B cell (primary cell): Measurements from ENCODE around the gene SYCE3. TPM values are rescaled to one million over a fixed set of nuclear protein-coding genes. Genes with fewer than 3 reads are reported as not detected.

ENCODE experiments used
- ATAC-seq: fragments of 200-7000 bp; cut with Tn5 transposase; one replicate; pipeline ENCODE4 v1.10.0; 2021; ENCODE audit warnings: low read depth, mild to moderate bottlenecking, moderate number of reproducible peaks, moderate library complexity
- CTCF ChIA-PET: fragments of 350-600 bp; sonication (Branson Sonifier 250); formaldehyde crosslinking; loops from one replicate; lab custom pipeline; 2021; ENCODE audit warnings: antibody characterized with exemption, inconsistent platforms; lab: Charles Lee
- POLR2A ChIA-PET: fragments of 350-600 bp; sonication (Branson Sonifier 250); formaldehyde crosslinking; loops from one replicate; lab custom pipeline; 2021; ENCODE audit warnings: antibody characterized with exemption; lab: Charles Lee
- DNase-seq: peaks from one replicate; pipeline ENCODE4 v3.0.0; 2013
- H2AFZ ChIP-seq: 2 replicates; pipeline ENCODE4 v1.6.1; 2012; ENCODE audit warnings: mild to moderate bottlenecking, low read depth, low read length; ENCODE audit not compliant: insufficient read depth, poor library complexity, severe bottlenecking
- H3K27ac ChIP-seq, 2 donors: 1 replicate in 1 of 2; 2 replicates in 1 of 2; pipeline ENCODE4 v1.5.1; 2012 to 2013; ENCODE audit warnings: low read length in 2 of 2, mild to moderate bottlenecking in 2 of 2, moderate library complexity in 1 of 2
- H3K27me3 ChIP-seq, 4 experiments: fragments of 200-600 bp in 1 of 4; sonication (generic) in 1 of 4; replicated peaks in 1 of 4; 1 replicate in 2 of 4; 2 replicates in 2 of 4; pipeline versions ENCODE4 v1.6.1 to v1.7.0; 2013 to 2016; ENCODE audit warnings: low read length in 3 of 4, mild to moderate bottlenecking in 2 of 4, mixed read lengths in 1 of 4, moderate library complexity in 1 of 4; ENCODE audit not compliant: insufficient read depth in 4 of 4, control insufficient read depth in 3 of 4; ENCODE audit errors: control extremely low read depth in 1 of 4
- H3K36me3 ChIP-seq, 2 experiments: replicated peaks in 1 of 2; 1 replicate in 1 of 2; 2 replicates in 1 of 2; pipeline versions ENCODE4 v1.6.1 to v1.7.1; 2013; ENCODE audit warnings: low read length in 1 of 2; ENCODE audit not compliant: insufficient read depth in 2 of 2, control insufficient read depth in 1 of 2; ENCODE audit errors: control extremely low read depth in 1 of 2, extremely low read depth in 1 of 2
- H3K4me1 ChIP-seq, 2 donors: fragments of 200-600 bp in 1 of 2; sonication (generic) in 1 of 2; 1 replicate in 1 of 2; 2 replicates in 1 of 2; pipeline versions ENCODE4 v1.5.1 to v1.6.1; 2013 to 2017; ENCODE audit warnings: low read length in 2 of 2; ENCODE audit not compliant: control insufficient read depth in 2 of 2, insufficient read depth in 2 of 2
- H3K4me2 ChIP-seq: replicated peaks from 2 replicates; pipeline ENCODE3; 2012; ENCODE audit warnings: mild to moderate bottlenecking, low read depth, low read length; ENCODE audit not compliant: poor library complexity, severe bottlenecking
- H3K4me3 ChIP-seq, 5 experiments: fragments of 200-600 bp in 1 of 5; sonication (generic) in 1 of 5; 1 replicate in 3 of 5; 2 replicates in 2 of 5; pipeline versions ENCODE4 v1.5.1 to v1.7.0; 2011 to 2016; ENCODE audit warnings: low read length in 4 of 5, mild to moderate bottlenecking in 4 of 5, low read depth in 2 of 5, control low read depth in 1 of 5, moderate library complexity in 1 of 5; ENCODE audit not compliant: insufficient read depth in 1 of 5; ENCODE audit errors: control extremely low read depth in 1 of 5, extremely low read depth in 1 of 5
- H3K79me2 ChIP-seq: fragments of 200-600 bp; sonication (generic); one replicate; pipeline ENCODE4 v1.6.0; 2016; ENCODE audit warnings: low read length; ENCODE audit not compliant: control insufficient read depth, insufficient read depth
- H3K9ac ChIP-seq: fragments of 200-600 bp; sonication (generic); 2 replicates; pipeline ENCODE4 v1.6.1; 2017; ENCODE audit warnings: mild to moderate bottlenecking, low read length, moderate library complexity
- H3K9me3 ChIP-seq, 3 donors: one replicate each; pipeline versions ENCODE4 v1.6.1 to v1.7.1; 2013; ENCODE audit warnings: low read length in 2 of 3; ENCODE audit not compliant: control insufficient read depth in 2 of 3, insufficient read depth in 1 of 3; ENCODE audit errors: control extremely low read depth in 1 of 3
- H4K20me1 ChIP-seq: 2 replicates; pipeline ENCODE4 v1.6.0; 2012; ENCODE audit warnings: mild to moderate bottlenecking, low read length; ENCODE audit not compliant: insufficient read depth, control insufficient read depth, poor library complexity, severe bottlenecking
- H3K27ac Mint-ChIP-seq: one replicate; pipeline ENCODE4 v1.8.0; 2021; ENCODE audit warnings: mixed read lengths
- H3K27me3 Mint-ChIP-seq: one replicate; pipeline ENCODE4 v1.8.0; 2021; ENCODE audit warnings: mixed read lengths
- H3K4me1 Mint-ChIP-seq: one replicate; pipeline ENCODE4 v1.8.0; 2021; ENCODE audit warnings: mixed read lengths
- H3K4me3 Mint-ChIP-seq: one replicate; pipeline ENCODE4 v1.8.0; 2021; ENCODE audit warnings: mixed read lengths
- H3K9me3 Mint-ChIP-seq: one replicate; pipeline ENCODE4 v1.8.0; 2022; ENCODE audit warnings: mixed read lengths; ENCODE audit not compliant: insufficient read depth
- EZH2 ChIP-seq: IDR thresholded peaks from 2 replicates; pipeline ENCODE4 v1.6.1; 2012; ENCODE audit warnings: borderline replicate concordance, low read depth, mild to moderate bottlenecking, moderate library complexity, low read length; ENCODE audit not compliant: insufficient read depth, poor library complexity, severe bottlenecking
- WGBS: methylation state at CpG from one replicate; pipeline ENCODE4 v1.1.5; 2013; ENCODE audit warnings: missing lambda C conversion rate; ENCODE audit not compliant: insufficient coverage; 5-methylcytosine and 5-hydroxymethylcytosine counted together
- intact Hi-C: fragments of 100-400 bp; cut with micrococcal nuclease; formaldehyde crosslinking; loops from one replicate; pipeline ENCODE4 v1.10.0; 2022
- polyA plus RNA-seq: library from polyadenylated mRNA; depleted of rRNA; stranded (reverse); fragments of >200 nt; gene quantifications from 2 replicates; pipeline ENCODE4 v1.2.3, GENCODE V29; 2012
- total RNA-seq, 2 donors: library from RNA; stranded (reverse); fragments of 120-200 nt in 1 of 2; gene quantifications; 1 replicate in 1 of 2; 2 replicates in 1 of 2; pipeline versions ENCODE4 v1.2.3 to v1.2.4, GENCODE V29; 2013 to 2022
- TF ChIP-seq, protein P1 (sequence below): fragments of 200-600 bp; IDR thresholded peaks from one replicate; pipeline ENCODE4 v1.8.0; 2022; ENCODE audit warnings: antibody characterized with exemption, mild to moderate bottlenecking

SYCE3 gene
- total and polyA plus RNA-seq, 2 donors (not counting 1 experiment from before 2014, with no cell fraction given): not detected

DNA sequence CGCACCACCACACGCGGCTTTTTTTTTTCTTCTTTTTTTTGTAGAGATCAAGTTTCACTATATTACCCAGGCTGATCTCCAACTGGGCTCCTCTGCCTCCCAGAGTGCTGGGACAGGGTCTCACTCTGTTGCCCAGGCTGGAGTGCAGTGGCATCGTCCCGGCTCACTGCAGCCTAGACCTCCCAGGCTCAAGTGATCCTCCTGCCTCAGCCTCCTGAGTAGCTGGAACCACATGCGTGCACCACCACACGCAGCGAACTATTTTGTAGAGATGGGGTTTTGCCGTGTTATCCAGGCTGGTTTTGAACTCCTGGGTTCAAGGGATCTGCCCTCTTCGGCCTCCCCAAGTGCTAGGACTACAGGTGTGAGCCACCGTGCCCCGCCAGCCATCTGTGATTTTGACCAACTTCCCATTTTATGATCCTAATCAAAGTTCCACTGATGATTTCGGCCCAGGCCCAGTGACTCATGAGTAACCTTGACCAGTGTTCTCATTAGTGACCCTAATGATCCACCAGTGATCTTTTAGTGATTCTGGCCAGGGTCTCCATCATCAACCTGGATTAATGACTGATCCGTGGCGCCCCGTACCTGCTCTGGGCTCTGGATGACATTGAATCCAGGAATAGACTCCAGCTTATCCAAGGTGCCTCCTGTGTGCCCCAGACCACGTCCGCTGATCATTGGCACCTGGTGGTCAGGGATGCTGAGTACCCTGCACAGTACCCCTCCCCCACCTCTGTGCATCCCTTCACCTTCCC is 34.6 kb downstream of the SYCE3 start:
- H3K27me3 ChIP-seq: no peaks in the 10 kb centered on the region
- peak overlapping the region; percentile 81 to 99 for H3K27ac ChIP-seq
- no peak for TF ChIP-seq EZH2
- TF ChIP-seq, protein P1, sequence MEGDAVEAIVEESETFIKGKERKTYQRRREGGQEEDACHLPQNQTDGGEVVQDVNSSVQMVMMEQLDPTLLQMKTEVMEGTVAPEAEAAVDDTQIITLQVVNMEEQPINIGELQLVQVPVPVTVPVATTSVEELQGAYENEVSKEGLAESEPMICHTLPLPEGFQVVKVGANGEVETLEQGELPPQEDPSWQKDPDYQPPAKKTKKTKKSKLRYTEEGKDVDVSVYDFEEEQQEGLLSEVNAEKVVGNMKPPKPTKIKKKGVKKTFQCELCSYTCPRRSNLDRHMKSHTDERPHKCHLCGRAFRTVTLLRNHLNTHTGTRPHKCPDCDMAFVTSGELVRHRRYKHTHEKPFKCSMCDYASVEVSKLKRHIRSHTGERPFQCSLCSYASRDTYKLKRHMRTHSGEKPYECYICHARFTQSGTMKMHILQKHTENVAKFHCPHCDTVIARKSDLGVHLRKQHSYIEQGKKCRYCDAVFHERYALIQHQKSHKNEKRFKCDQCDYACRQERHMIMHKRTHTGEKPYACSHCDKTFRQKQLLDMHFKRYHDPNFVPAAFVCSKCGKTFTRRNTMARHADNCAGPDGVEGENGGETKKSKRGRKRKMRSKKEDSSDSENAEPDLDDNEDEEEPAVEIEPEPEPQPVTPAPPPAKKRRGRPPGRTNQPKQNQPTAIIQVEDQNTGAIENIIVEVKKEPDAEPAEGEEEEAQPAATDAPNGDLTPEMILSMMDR: no peak
- no peak overlapping the region for H3K9ac ChIP-seq
- peak; percentile 42 for DNase-seq
- WGBS: 94% methylated on average over 13 of the region's 18 CpGs
- ATAC-seq: no peak
- H3K9me3 ChIP-seq: peaks cover 0 to 9% (median 0%) of the 10 kb centered on the region in 3 donors
- intact Hi-C loops: loop anchor here (2.0 to 5.0 kb wide), 2 partner anchors 17 to 56 kb away; partner anchors contain the start of gene KLHDC7B
- peaks cover 26 to 63% of the 10 kb centered on the region in 2 donors for H3K4me1 ChIP-seq
- H3K27ac Mint-ChIP-seq: peak overlapping the region; percentile 91
- peak overlapping the region; percentile 84 for H3K4me2 ChIP-seq
- ChIA-PET CTCF (interaction anchor here (1.0 to 5.5 kb wide), 8 partner anchors 11 to 93 kb away, joined by 3 to 81 read pairs (median 12); partner anchors contain the start of genes KLHDC7B and SYCE3), POLR2A (interaction anchor here (0.6 to 5.4 kb wide), 8 partner anchors 13 to 93 kb away, joined by 3 to 104 read pairs (median 12); partner anchors contain the start of genes KLHDC7B, LMF2, NCAPH2 and SYCE3)
- no peak overlapping the region for H3K4me3 ChIP-seq
- no peaks in the 10 kb centered on the region for H3K9me3 Mint-ChIP-seq
- H3K36me3 ChIP-seq: peaks cover 0 to 7% of the 10 kb centered on the region in 2 experiments
- H3K4me1 Mint-ChIP-seq: peaks cover 41% of the 10 kb centered on the region
- H4K20me1 ChIP-seq: peaks cover 20% of the 10 kb centered on the region
- no peaks in the 10 kb centered on the region for H3K27me3 Mint-ChIP-seq
- H3K79me2 ChIP-seq: peaks cover 31% of the 10 kb centered on the region
- no peak overlapping the region for H2AFZ ChIP-seq
- peak overlapping the region; percentile 86 for H3K4me3 Mint-ChIP-seq
